Stimulated activated CD4-positive, alpha-beta T cell treated with anti-CD3 and anti-CD28 coated beads, Interleukin-2, amount 100 ng/mL, for 24 hours (primary cell): Measurements from ENCODE around the gene SMIM28.
"Not testable (repeated sequence)": the region's sequence is repeated elsewhere in the genome, so short reads cannot be mapped to it uniquely, and the experiment has no call there.

Experiments used
- DNase-seq, 2 donors: peaks; one replicate each; pipeline ENCODE4 v3.0.0-alpha.2; 2020

The SMIM28 gene

GRCh38 chr6:138377844-138378243, at the start of gene SMIM28:
TSS of gene SMIM28 (plus strand) at chr6:138377905. CDS start at chr6:138378073, 168 bp downstream.
- no peak for DNase-seq

DNA sequence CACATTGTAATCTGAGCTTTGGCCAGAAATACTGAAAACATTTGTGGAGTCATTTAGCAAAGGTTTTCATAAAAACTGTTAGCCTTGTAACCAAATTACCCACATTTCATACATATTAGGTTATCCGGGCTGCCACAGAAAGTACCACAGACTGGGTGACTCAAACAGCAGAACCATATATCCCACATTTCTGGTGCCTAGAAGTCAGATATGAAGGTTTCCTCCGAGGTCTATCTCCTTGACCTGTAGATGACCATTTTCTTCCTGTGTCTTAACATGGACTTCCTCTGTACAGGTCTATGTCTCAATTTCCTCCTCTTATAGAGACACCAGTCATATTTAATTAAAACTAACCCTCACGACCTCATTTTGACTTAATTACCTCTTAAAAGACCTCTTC, 49.5 kb upstream of the SMIM28 start:
- DNase-seq, result no peak

GRCh38 chr6:138330763-138331162, 46.9 kb upstream of the SMIM28 start:
- no peak for DNase-seq

DNA sequence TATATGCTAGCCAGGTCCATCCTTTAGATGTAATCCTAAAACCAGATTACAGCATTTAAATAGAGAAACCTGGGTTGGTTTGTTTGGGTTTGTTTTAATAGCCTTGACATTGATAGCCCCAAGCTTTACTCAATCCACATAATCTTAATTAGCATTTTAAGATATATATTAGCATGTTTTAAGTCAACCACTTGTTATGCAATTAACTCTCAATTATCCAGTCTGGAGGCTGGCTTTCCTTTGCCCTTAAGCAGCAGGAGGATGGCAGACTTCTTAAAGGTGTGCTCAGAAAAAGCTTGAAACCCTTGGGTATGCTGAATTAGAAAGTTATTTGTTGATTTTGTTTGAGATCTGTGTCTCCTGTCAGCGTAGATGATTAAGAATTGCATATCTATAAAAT, 46.3 kb upstream of the SMIM28 start:
- DNase-seq, result no peak

DNA sequence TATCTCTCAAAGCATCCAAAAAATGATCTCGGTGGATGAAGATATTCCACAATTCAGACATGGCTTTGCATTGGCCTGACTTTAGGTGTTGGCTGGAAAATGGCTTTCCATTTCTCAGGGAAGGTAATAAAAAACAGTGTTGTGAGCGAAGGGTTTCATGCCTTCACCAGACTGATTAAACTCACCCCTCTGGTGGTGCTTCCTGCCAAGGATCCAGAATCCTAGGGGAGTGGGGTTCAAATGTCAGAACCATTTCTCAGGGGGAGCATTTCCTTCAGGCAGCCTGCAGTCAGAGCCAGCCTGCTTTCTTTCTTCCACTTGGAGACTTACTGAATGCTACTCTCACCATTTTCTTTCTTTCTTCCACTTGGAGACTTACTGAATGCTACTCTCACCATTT, 45.7 kb upstream of the SMIM28 start:
- DNase-seq, result no peak

DNA sequence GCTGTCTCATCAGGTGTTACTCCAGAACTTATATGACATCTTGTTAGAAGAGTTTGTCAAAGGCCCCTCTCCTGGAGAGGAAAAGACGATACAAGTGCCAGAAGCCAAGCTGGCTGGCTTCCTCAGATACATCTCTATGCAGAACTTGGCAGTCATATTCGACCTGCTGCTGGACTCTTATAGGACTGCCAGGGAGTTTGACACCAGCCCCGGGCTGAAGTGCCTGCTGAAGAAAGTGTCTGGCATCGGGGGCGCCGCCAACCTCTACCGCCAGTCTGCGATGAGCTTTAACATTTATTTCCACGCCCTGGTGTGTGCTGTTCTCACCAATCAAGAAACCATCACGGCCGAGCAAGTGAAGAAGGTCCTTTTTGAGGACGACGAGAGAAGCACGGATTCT, 43.7 kb upstream of the SMIM28 start:
- DNase-seq, result no peak

DNA sequence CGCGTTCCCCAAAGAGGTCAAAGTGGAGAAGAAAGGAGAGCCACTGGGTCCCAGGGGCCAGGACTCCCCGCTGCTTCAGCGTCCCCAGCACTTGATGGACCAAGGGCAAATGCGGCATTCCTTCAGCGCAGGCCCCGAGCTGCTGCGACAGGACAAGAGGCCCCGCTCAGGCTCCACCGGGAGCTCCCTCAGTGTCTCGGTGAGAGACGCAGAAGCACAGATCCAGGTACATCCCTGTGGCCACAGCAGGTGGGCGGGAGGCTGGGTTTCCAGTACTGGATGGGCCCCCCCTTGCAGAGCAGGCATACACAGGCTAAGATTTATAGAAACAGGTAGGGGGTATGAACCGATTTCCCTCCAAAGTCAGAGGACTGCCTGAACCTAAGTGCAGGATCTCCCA, 42.7 kb upstream of the SMIM28 start:
- no peak for DNase-seq

DNA sequence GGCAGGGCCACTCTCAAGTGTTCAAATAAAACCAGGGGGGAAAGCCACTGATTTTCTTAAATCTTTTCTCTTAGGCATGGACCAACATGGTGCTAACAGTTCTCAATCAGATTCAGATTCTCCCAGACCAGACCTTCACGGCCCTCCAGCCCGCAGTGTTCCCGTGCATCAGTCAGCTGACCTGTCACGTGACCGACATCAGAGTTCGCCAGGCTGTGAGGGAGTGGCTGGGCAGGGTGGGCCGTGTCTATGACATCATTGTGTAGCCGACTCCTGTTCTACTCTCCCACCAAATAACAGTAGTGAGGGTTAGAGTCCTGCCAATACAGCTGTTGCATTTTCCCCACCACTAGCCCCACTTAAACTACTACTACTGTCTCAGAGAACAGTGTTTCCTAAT, 41.5 kb upstream of the SMIM28 start:
- no peak for DNase-seq

GRCh38 chr6:138337076-138337475, 40.6 kb upstream of the SMIM28 start:
- DNase-seq, result no peak

GRCh38 chr6:138339024-138339423, 38.7 kb upstream of the SMIM28 start:
- DNase-seq, result no peak

GRCh38 chr6:138341176-138341575, 36.5 kb upstream of the SMIM28 start:
- DNase-seq, result no peak

GRCh38 chr6:138343112-138343511, 34.6 kb upstream of the SMIM28 start:
- DNase-seq, result no peak

GRCh38 chr6:138345565-138346285, 32.0 kb upstream of the SMIM28 start:
- DNase-seq, result no peak

GRCh38 chr6:138346302-138347195, 31.2 kb upstream of the SMIM28 start:
- DNase-seq, result no peak

- DNase-seq, result no peak
Measured at GRCh38 chr6:138347864-138348263, 29.8 kb upstream of the SMIM28 start.

DNA sequence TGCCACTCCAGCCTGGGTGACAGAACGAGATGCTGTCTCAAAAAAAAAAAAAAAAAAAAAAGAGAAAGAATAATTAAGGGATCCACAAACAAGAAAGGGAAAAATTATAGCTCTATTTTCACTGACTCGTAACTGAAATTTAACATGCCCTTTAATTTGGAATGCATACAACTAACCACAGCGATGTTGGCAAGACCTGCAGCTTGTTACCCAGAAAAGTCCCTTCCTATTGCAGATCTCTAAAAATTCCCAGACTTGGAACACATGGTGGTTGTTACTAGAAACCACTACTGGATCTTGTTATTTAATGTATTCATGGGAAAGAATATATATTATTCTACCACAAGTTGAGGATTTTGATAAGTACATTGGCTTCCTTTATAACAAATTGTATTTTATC, 27.8 kb upstream of the SMIM28 start:
- no peak for DNase-seq

- DNase-seq, result no peak
Measured at GRCh38 chr6:138357928-138358327, 19.8 kb upstream of the SMIM28 start.

DNA sequence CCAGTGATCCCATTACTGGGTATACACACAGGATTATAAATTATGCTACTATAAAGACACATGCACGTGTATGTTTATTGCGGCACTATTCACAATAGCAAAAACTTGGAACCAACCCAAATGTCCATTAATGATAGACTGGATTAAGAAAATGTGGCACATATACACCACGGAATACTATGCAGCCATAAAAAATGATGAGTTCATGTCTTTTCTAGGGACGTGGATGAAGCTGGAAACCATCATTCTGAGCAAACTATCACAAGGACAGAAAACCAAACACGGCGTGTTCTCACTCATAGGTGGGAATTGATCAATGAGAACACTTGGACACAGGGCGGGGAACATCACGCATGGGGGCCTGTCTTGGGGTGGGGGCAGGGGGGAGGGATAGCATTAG, 9.0 kb upstream of the SMIM28 start:
- DNase-seq, result not testable (repeated sequence)

- no peak for DNase-seq
Measured at GRCh38 chr6:138370631-138371451, 6.9 kb upstream of the SMIM28 start.

DNA sequence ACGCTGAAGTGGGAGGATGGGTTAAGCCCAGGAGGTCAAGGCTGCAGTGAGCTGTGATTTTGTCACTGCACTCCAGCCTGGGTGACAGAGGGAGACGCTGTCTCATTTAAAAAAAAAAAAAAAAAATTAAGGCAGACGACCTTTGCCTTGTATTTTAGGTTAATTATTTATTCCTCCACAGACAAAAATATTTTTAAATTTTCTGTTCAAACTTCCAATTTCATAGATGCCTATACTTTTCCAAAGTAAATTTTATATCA, 6.3 kb upstream of the SMIM28 start:
- DNase-seq, result no peak

GRCh38 chr6:138371720-138372119, 6.0 kb upstream of the SMIM28 start:
- DNase-seq, result no peak

DNA sequence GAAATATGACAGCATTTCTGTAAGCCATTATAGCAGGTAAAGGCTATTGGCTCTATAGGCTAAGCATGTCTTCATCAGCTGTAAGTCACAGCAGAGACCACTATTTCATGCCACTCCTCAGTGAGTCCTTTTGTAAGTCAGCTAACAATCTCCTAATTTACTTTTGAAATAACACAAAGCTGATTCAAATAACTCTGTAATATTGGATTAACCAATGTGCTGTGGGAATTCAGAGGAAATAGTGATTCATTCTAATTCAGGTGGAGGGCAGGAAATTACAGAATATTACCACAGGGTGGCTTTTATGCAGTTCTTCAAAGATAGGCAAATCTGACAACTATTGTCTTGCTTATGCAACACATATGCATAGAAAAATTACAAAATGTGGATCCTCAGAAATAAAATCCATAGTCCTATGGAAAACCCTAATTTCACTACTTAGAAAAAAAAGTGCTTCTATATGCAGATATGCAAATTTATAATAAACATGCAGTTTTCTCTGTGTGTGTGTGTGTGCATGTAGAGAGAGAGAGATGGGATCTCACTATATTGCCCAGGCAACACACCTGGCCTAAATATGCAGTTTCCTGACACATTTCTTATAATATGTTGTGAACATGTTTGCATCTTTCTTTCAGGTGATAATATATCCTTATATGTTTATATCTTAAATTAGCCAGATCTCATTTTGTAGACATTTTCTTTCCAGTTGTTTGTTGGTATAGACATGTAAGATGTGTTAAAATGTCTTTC, 4.8 kb upstream of the SMIM28 start:
- DNase-seq, result no peak

DNA sequence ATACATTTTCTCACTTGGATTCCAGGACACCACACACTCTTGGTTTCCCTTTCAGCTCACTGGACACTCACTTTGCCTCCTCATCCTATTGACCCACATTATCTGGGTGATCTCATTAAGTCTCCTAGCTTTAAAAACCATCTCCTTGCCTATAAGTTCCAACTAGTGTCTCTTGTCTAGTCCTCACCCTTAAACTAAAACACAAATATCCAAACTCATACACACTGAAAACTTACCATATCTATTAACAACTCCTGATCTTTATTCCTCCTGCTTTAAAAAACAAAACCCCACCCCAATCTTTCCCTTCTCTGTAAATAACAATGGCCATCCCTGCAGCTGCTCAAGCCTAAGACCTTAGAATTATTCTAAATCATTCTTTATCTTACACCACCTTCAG, 3.5 kb upstream of the SMIM28 start:
- no peak for DNase-seq
